HFF-Myc (cell line): ENCODE results near the gene RORB.

ENCODE experiments used
- DNase-seq: peaks from one replicate; pipeline ENCODE4 v3.0.0-alpha.2; 2011; ENCODE audit warnings: low read depth; ENCODE audit errors: extremely low read depth
- H3K4me3 ChIP-seq: replicated peaks from 2 replicates; pipeline ENCODE4 v1.5.1; 2011; ENCODE audit warnings: low read depth, mild to moderate bottlenecking, control low read depth, low read length
- CTCF ChIP-seq: IDR thresholded peaks from 2 replicates; pipeline ENCODE4 v1.5.1; 2012; ENCODE audit warnings: mild to moderate bottlenecking, low read depth, low read length, control low read depth; ENCODE audit errors: missing control alignments

Gene RORB

GRCh38 chr9:74503666-74504065, 6.5 kb downstream of the RORB start:
- DNase-seq = no peak
- no peak for TF ChIP-seq CTCF
- no peak overlapping the region for H3K4me3 ChIP-seq

- TF ChIP-seq CTCF = no peak
- no peak overlapping the region for H3K4me3 ChIP-seq
- DNase-seq = no peak
Measured at GRCh38 chr9:74511333-74511732, 14.2 kb downstream of the RORB start.

GRCh38 chr9:74512416-74512815, 15.3 kb downstream of the RORB start:
- H3K4me3 ChIP-seq = no peak overlapping the region
- TF ChIP-seq CTCF = no peak
- no peak for DNase-seq

- H3K4me3 ChIP-seq = no peak overlapping the region
- no peak for TF ChIP-seq CTCF
- DNase-seq = no peak
Measured at GRCh38 chr9:74513221-74513620, 16.1 kb downstream of the RORB start.

- no peak for DNase-seq
- no peak overlapping the region for H3K4me3 ChIP-seq
- no peak for TF ChIP-seq CTCF
Measured at GRCh38 chr9:74517188-74517587, 20.1 kb downstream of the RORB start.

GRCh38 chr9:74519419-74519818, 22.3 kb downstream of the RORB start:
- no peak for DNase-seq
- no peak for TF ChIP-seq CTCF
- no peak overlapping the region for H3K4me3 ChIP-seq

- H3K4me3 ChIP-seq = no peak overlapping the region
- no peak for TF ChIP-seq CTCF
- no peak for DNase-seq
Measured at GRCh38 chr9:74521009-74521408, 23.9 kb downstream of the RORB start.
